Fibroblast of pulmonary artery (primary cell): ENCODE measurements around the gene KRTAP4-8.
A peak's percentile ranks its signal among the peaks of the same experiment; 100 is the strongest.
"Not testable (repeated sequence)": the region's sequence is repeated elsewhere in the genome, so short reads cannot be mapped to it uniquely, and the experiment has no call there.

ENCODE experiments used
- DNase-seq: peaks from one replicate; pipeline ENCODE4 v3.0.0-alpha.2; 2010; ENCODE audit warnings: low read depth
- H3K4me3 ChIP-seq: replicated peaks from 2 replicates; pipeline ENCODE4 v1.5.1; 2011; ENCODE audit warnings: low read depth, mild to moderate bottlenecking, control low read depth, low read length, moderate library complexity
- TF ChIP-seq, protein P1 (sequence below): IDR thresholded peaks from 2 replicates; pipeline ENCODE4 v1.5.1; 2011; ENCODE audit warnings: mild to moderate bottlenecking, control low read depth, low read length, inconsistent platforms; ENCODE audit errors: missing control alignments

KRTAP4-8 gene

GRCh38 chr17:41082626-41083025 lies 15.3 kb downstream of the KRTAP4-8 start:
- no peak for DNase-seq
- TF ChIP-seq, protein P1, sequence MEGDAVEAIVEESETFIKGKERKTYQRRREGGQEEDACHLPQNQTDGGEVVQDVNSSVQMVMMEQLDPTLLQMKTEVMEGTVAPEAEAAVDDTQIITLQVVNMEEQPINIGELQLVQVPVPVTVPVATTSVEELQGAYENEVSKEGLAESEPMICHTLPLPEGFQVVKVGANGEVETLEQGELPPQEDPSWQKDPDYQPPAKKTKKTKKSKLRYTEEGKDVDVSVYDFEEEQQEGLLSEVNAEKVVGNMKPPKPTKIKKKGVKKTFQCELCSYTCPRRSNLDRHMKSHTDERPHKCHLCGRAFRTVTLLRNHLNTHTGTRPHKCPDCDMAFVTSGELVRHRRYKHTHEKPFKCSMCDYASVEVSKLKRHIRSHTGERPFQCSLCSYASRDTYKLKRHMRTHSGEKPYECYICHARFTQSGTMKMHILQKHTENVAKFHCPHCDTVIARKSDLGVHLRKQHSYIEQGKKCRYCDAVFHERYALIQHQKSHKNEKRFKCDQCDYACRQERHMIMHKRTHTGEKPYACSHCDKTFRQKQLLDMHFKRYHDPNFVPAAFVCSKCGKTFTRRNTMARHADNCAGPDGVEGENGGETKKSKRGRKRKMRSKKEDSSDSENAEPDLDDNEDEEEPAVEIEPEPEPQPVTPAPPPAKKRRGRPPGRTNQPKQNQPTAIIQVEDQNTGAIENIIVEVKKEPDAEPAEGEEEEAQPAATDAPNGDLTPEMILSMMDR, result no peak
- no peak overlapping the region for H3K4me3 ChIP-seq

DNA sequence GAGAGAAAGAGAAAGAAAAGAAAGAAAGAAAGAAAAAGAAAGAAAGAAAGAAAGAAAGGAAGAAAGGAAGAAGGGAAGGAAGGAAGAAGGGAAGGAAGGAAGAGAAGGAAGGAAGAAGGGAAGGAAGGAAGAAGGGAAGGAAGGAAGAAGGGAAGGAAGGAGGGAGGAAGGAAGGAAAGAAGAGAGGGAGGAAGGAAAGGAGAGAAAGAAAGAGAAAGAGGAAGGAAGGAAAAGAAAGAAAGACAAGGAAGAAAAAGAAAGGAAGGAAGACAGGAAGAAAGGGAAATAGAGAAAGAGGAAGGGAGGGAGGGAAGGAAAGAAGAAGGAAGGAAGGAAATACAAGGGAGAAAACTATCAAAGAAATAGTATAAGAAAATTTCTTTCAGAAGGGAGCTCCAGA lies 21.2 kb downstream of the KRTAP4-8 start:
- DNase-seq, result no peak
- H3K4me3 ChIP-seq, result no peak overlapping the region
- TF ChIP-seq, protein P1, result no peak

DNA sequence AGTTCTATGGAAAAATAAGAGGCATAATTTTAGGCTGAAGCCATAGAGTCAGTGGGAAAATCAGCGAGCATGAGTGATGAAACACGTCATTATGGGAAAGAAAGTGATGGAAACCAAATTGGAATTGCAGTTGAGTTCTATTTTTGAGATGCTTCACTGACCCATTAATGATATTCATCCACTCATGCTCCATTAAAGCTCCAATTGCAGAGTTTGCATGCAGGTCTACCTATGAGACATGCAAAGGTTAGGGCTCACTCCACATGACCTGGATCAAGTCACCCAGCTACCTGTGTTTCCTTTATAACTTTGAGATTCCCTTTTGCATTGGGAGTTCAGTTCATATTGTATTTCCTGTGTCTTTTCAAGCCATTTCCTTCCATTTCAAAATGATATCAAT lies 24.3 kb downstream of the KRTAP4-8 start:
- H3K4me3 ChIP-seq, result no peak overlapping the region
- TF ChIP-seq, protein P1, result no peak
- DNase-seq, result no peak

- no peak overlapping the region for H3K4me3 ChIP-seq
- DNase-seq, result no peak
- TF ChIP-seq, protein P1, result no peak
These were observed 26.2 kb downstream of the KRTAP4-8 start for GRCh38 chr17:41071606-41072360.

DNA sequence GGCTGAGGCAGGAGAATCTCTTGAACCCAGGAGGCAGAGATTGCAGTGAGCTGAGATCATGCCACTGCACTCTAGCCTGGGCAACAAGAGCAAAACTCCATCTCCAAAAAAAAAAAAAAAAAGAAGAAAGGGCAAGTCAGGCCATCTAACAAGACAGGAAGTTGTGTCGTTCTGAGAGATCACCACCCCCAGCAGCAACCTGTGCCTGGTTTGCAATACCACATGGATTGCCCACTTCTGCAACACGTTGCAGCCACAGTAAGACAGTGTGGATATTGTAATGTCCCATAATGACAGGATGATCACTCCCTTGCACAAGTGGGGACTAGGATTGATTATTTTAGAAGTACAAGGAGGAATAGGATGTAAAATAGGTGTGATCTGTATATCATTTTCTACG lies 28.9 kb downstream of the KRTAP4-8 start:
- TF ChIP-seq, protein P1, result no peak
- DNase-seq, result no peak
- H3K4me3 ChIP-seq, result no peak overlapping the region

DNA sequence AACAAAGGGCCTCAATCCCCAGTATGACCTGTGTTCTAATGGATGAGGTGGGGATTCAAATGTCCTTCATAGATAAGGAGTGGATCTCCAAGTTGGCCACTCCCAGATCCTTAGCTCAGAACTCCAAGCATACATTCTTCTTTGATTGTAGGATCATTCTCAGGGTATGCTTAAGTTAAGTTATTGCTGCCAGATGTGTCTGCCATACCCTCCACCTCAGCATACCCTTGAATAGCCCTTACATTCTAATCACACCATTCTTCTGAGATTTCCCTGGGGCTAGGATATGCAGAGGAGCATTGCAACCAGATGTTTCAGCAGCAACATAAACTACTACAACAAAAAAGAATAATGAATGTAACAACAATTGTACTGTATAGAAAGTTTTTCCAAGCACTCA lies 30.7 kb downstream of the KRTAP4-8 start:
- no peak overlapping the region for H3K4me3 ChIP-seq
- TF ChIP-seq, protein P1, result no peak
- no peak for DNase-seq

- TF ChIP-seq, protein P1, result no peak
- H3K4me3 ChIP-seq, result no peak within 1 kb of the TSS
- peak; percentile 49 for DNase-seq
These were observed 31.9 kb downstream of the KRTAP4-8 start, which contains the start of gene KRTAP2-4 for GRCh38 chr17:41065829-41066624. Gene KRTAP2-4, minus strand, starts transcription at chr17:41065879. Its CDS starts 34 bp downstream, at chr17:41065845.

DNA sequence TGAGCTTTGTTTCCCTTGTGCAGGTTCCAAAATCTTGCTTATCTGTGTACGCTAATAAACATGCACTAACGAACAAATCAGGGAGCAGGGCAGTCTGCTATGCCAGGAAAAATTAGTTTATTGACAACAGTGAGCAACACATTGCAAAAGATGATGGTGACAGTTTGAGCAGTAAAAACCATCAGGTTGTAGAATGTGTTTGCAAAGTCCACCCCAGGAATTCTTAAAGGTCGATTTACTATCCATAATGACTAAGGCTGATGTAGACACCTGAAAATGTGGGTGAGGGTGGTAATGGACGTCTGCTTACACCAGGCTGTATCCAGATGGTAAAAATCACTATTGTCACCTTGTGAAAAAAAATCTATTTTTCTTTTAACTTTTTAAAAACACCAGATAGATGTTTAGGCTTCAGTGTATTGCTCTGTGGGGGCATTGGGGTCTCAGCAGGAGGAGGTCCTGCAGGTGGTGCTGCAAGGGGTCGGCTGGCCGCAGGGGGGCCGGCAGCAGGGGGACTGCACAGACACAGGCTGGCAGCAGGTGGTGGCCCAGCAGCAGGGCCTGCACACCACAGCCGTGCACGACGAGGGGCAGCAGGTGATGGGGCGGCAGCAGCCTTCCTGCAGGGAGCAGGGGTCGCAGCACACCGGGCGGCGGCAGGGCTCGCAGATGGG lies 32.8 kb downstream of the KRTAP4-8 start:
- H3K4me3 ChIP-seq, DNase-seq: not testable (repeated sequence)
